Uterus (tissue), 4 donors: ENCODE measurements around the gene ADGRL3. TPM values are rescaled to one million over a fixed set of nuclear protein-coding genes. Genes with fewer than 3 reads are reported as not detected.

Experiments
- DNase-seq, 2 donors: peaks; one replicate each; pipeline ENCODE4 v3.0.0-alpha.2; 2019 to 2020
- H3K27ac ChIP-seq, 2 donors: fragments of 200-600 bp; sonication (generic); 1 replicate in 1 of 2; 2 replicates in 1 of 2; pipeline ENCODE4 v1.5.1; 2016 to 2018
- H3K27me3 ChIP-seq, 2 donors: fragments of 200-600 bp; sonication (generic); one replicate each; pipeline ENCODE4 v1.5.1; 2018 to 2019; ENCODE audit warnings: control low read depth in 1 of 2
- H3K36me3 ChIP-seq, 2 donors: fragments of 200-600 bp; sonication (generic); one replicate each; pipeline ENCODE4 v1.5.1; 2019; ENCODE audit warnings: control low read depth in 1 of 2
- H3K4me1 ChIP-seq, 2 donors: fragments of 200-600 bp; sonication (generic); one replicate each; pipeline ENCODE4 v1.5.1; 2018 to 2019; ENCODE audit warnings: control low read depth in 1 of 2
- H3K4me3 ChIP-seq, 2 donors: fragments of 200-600 bp; sonication (generic); 1 replicate in 1 of 2; 2 replicates in 1 of 2; pipeline ENCODE4 v1.5.1; 2018 to 2019; ENCODE audit warnings: mild to moderate bottlenecking in 1 of 2
- H3K9me3 ChIP-seq, 2 donors: fragments of 200-600 bp; sonication (generic); one replicate each; pipeline ENCODE4 v1.5.1; 2019; ENCODE audit warnings: control low read depth in 1 of 2
- CTCF ChIP-seq, 4 experiments: fragments of 200-600 bp in 2 of 4; fragments of 450-650 bp in 2 of 4; sonication (generic) in 2 of 4; IDR thresholded peaks; one replicate each; pipeline ENCODE4 v1.5.1; 2016 to 2019; ENCODE audit warnings: antibody characterized with exemption in 4 of 4, mild to moderate bottlenecking in 2 of 4, moderate library complexity in 1 of 4
- POLR2A ChIP-seq, 2 donors: fragments of 450-650 bp; IDR thresholded peaks; one replicate each; pipeline ENCODE4 v1.6.1; 2016; ENCODE audit warnings: antibody characterized with exemption in 2 of 2, mild to moderate bottlenecking in 1 of 2, moderate library complexity in 1 of 2
- intact Hi-C: fragments of 100-400 bp; cut with DNase I; formaldehyde crosslinking; loops from one replicate; pipeline ENCODE4 v1.15.1; 2023; ENCODE audit warnings: low total_unique reads
- total RNA-seq, 4 donors: library from RNA; depleted of rRNA in 3 of 4; stranded (reverse); fragments of >200 nt in 3 of 4; gene quantifications; one replicate each; pipeline versions ENCODE4 v1.1.0 to v1.2.4, GENCODE V29; 2014 to 2023
- donor health status: DM: yes; HTN: yes; CAD: no.

The ADGRL3 gene
- total RNA-seq, 4 donors from 2014 or later = 31.5 to 411 (median 74.3) TPM

- no peak overlapping the region for H3K4me3 ChIP-seq
- intact Hi-C loops = no loop called here
- DNase-seq = no peak
- H3K27me3 ChIP-seq = no peaks in the 10 kb centered on the region
- no peak for TF ChIP-seq CTCF (IDR thresholded peaks at IDR 0.05)
- TF ChIP-seq POLR2A (IDR thresholded peaks at IDR 0.05) = no peak
- no peak overlapping the region for H3K27ac ChIP-seq
- H3K36me3 ChIP-seq = no peaks in the 10 kb centered on the region
- H3K4me1 ChIP-seq = no peaks in the 10 kb centered on the region
- H3K9me3 ChIP-seq = no peaks in the 10 kb centered on the region
Observed at GRCh38 chr4:61520166-61520565, 320.0 kb downstream of the ADGRL3 start.

GRCh38 chr4:61520681-61521160 lies 320.6 kb downstream of the ADGRL3 start:
- intact Hi-C loops = no loop called here
- TF ChIP-seq CTCF (IDR thresholded peaks at IDR 0.05) (no peak), POLR2A (IDR thresholded peaks at IDR 0.05) (no peak)
- Histone ChIP-seq H3K36me3 (no peaks in the 10 kb centered on the region), H3K27ac (no peak overlapping the region), H3K9me3 (no peaks in the 10 kb centered on the region), H3K4me3 (no peak overlapping the region), H3K4me1 (no peaks in the 10 kb centered on the region), H3K27me3 (no peaks in the 10 kb centered on the region)
- no peak for DNase-seq

DNA sequence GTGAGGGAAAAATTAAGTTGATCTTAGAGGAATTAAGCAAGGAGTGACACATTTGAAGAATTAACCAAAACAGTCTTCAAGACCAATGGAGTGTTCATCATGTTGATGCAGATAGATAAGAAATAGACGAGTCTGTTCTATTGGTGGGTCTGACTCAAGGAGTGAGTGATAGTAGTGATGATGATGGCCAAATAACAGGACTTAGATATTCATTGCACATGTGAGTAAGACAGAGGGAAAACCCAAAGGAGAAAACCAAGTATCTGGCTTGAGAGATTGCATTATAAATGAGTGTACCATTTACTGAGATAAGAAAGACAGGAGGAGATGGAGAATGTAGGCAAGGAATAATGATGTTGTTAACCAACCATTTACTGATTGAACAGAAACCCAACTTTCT lies 321.3 kb downstream of the ADGRL3 start:
- no peak for TF ChIP-seq CTCF (IDR thresholded peaks at IDR 0.05)
- no peak for TF ChIP-seq POLR2A (IDR thresholded peaks at IDR 0.05)
- Histone ChIP-seq H3K27ac (no peak overlapping the region), H3K4me1 (no peaks in the 10 kb centered on the region), H3K36me3 (no peaks in the 10 kb centered on the region), H3K4me3 (no peak overlapping the region), H3K27me3 (no peaks in the 10 kb centered on the region), H3K9me3 (no peaks in the 10 kb centered on the region)
- no peak for DNase-seq
- intact Hi-C loops = no loop called here

GRCh38 chr4:61522312-61522711 lies 322.2 kb downstream of the ADGRL3 start:
- Histone ChIP-seq H3K4me3 (no peak overlapping the region), H3K9me3 (no peaks in the 10 kb centered on the region), H3K27ac (no peak overlapping the region), H3K27me3 (no peaks in the 10 kb centered on the region), H3K36me3 (no peaks in the 10 kb centered on the region), H3K4me1 (no peaks in the 10 kb centered on the region)
- intact Hi-C loops = no loop called here
- DNase-seq = no peak
- no peak for TF ChIP-seq CTCF (IDR thresholded peaks at IDR 0.05)
- no peak for TF ChIP-seq POLR2A (IDR thresholded peaks at IDR 0.05)

DNA sequence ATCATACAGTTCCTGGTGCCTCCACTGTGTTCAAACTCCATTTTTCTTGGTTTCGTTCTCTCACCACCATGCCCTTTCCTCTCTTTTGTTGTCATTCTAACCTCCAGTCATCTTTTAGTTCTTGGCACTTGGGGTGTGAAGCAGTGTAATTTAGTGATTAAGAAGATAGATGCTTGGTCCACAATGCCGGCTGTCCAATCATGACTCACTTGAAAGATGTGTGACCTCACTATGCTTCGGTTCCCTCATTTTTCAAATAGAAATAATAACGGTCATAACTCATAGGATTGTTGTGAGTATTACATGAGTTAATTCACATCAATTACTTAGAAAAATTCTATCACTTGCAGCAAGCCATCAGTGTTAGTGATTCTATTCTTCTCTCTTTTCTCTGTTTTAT lies 327.8 kb downstream of the ADGRL3 start:
- intact Hi-C loops = no loop called here
- H3K4me1 ChIP-seq = no peaks in the 10 kb centered on the region
- DNase-seq = no peak
- no peak overlapping the region for H3K27ac ChIP-seq
- no peak overlapping the region for H3K4me3 ChIP-seq
- no peaks in the 10 kb centered on the region for H3K9me3 ChIP-seq
- TF ChIP-seq CTCF (IDR thresholded peaks at IDR 0.05) (no peak), POLR2A (IDR thresholded peaks at IDR 0.05) (no peak)
- no peaks in the 10 kb centered on the region for H3K27me3 ChIP-seq
- H3K36me3 ChIP-seq = no peaks in the 10 kb centered on the region
